A375 (cell line): Measurements from ENCODE around the gene ZFYVE1. TPM values are rescaled to one million over a fixed set of nuclear protein-coding genes. Genes with fewer than 3 reads are reported as not detected.

Experiments
- small RNA-seq: library from RNA; depleted of rRNA; stranded (forward); fragments of <200 nt; gene quantifications from one replicate; pipeline ENCODE3, GENCODE V24; 2014
- total RNA-seq: library from RNA; depleted of rRNA; stranded (reverse); fragments of >200 nt; shearing (Covaris generic); gene quantifications from 2 replicates; pipeline ENCODE4 v1.2.3, GENCODE V29; 2014; rRNA removed

Gene ZFYVE1, protein sequence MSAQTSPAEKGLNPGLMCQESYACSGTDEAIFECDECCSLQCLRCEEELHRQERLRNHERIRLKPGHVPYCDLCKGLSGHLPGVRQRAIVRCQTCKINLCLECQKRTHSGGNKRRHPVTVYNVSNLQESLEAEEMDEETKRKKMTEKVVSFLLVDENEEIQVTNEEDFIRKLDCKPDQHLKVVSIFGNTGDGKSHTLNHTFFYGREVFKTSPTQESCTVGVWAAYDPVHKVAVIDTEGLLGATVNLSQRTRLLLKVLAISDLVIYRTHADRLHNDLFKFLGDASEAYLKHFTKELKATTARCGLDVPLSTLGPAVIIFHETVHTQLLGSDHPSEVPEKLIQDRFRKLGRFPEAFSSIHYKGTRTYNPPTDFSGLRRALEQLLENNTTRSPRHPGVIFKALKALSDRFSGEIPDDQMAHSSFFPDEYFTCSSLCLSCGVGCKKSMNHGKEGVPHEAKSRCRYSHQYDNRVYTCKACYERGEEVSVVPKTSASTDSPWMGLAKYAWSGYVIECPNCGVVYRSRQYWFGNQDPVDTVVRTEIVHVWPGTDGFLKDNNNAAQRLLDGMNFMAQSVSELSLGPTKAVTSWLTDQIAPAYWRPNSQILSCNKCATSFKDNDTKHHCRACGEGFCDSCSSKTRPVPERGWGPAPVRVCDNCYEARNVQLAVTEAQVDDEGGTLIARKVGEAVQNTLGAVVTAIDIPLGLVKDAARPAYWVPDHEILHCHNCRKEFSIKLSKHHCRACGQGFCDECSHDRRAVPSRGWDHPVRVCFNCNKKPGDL
- 3.9 and 4.5 TPM in 2 replicates for total RNA-seq

DNA sequence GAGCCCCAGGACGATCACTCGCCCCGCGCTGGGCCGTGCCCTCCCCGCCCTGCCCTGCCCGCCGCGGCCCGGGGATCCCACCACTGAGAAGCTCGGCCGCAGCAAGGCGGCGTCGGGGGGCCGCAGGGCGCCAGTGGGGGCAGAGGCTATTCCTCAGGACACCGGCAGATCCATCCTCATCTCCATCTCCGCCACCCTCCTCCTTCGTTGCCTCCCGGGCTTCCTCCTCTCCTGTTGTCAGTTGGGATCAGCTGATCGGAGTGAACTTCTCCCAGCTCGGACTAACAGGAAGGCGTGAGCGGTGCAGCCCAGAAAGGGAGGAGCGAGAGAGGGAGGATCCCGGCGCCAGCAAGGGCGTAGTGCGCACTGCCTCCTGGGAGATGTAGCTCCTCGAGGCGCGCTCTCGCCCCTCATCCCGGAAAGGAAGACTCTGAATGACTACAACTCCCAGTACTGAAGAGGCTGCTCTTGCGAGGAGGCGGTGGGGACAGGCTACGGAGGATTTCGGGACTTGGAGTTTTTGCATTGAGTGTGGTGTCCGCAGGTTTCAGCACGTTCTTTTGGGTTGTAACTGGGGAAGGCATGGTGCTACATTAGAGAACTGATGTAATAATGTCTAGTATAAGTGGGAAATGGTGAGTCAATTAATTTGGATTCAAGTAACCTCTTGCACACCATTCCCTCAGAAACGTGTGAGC, at the start of gene ZFYVE1:
Gene ZFYVE1 (minus strand): TSS at position 262 of the 698 bp plus-strand sequence. CDS start 2,598 bp downstream, outside the sequence.

DNA sequence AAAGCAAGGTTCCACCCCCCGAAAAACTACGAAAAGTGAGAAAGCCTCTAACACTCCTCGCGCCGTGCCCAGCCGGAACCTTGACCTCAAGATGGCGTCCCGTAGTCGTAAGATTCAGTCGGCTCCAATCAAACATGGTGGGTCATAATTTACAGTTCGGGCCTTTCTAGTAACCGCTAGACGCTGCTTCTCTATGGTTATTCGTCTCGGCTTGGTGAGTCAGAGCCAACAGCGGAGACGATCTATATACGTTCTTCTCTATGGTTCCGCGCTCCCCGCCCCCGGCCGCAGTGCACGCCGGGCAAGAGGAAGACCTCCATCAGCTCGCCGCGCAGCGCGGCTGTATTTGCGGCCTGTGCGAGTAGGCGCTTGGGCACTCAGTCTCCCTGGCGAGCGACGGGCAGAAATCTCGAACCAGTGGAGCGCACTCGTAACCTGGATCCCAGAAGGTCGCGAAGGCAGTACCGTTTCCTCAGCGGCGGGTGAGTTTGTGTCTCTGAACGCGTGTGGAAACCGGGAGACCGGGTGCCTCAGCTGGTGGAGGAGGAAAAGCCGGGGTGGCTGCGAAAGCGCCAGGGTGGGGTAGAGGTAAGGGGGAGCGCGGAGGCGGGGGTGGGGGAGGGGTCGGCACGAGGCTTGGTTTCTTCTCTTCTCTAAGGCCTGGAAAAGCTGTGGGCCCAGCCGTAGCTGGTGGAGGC, 31.5 kb upstream of the ZFYVE1 start, which contains the start of gene RBM25:
Gene RBM25 (plus strand): TSS at position 311 of the 698 bp plus-strand sequence. CDS start 13,108 bp downstream, outside the sequence.

DNA sequence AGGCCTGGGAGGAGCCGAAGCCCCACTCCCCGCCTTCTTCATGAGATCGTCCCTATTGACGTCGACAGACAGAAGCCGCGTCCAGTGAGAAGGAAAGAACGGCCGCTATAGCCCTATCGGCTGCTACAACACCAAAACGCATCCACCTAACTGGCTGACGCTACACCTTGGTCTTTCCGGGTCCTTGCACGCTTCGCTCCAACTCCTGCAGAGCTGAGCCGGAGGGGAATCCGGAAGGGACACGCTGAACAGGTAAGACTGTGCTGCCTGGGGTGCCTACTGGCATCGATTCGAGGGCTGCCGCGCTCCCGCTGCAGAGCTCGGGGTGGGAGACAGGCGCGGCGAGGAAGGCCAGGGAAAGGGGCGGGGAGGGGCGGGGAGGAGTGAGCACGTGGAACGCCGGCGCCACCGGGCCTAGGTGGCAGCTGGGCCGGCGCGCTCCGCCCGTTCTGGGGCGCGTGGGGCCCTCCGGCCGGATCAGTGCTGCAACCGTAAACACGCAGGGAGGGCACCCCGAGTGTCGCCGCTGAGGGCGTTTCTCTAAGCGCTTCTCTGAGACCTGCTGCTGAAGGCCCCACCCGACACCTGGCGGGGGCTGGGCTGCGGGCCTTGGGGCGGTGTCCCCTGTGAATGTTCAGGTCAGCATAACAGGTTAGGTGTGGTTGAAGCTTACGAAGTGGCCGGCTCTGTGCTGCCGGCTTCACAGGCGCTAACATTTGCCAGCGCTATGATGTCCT, 100.4 kb downstream of the ZFYVE1 start, which contains the start of gene DCAF4:
Gene DCAF4 (plus strand): TSS at position 173 of the 737 bp plus-strand sequence. CDS start 11,515 bp downstream, outside the sequence.

Small RNA genes lying within 50 kb of the gene (small RNA-seq; reads per million reads assigned to genes)
- not detected for gene RN7SL586P

Other genes starting within 250 kb of the ZFYVE1 start
- gene DPF3, start 133.0 kb downstream of the ZFYVE1 start, total RNA-seq: 0.60 and 1.6 TPM in 2 replicates
- gene DCAF4, start 100.6 kb downstream of the ZFYVE1 start, total RNA-seq: 15.9 and 20.6 TPM in 2 replicates
- 35.5 and 41.7 TPM in 2 replicates for gene RBM25, start 31.4 kb upstream of the ZFYVE1 start, total RNA-seq
- 18.7 and 21.1 TPM in 2 replicates for gene PSEN1, start 109.4 kb upstream of the ZFYVE1 start, total RNA-seq
- 4.2 and 4.4 TPM in 2 replicates for gene PAPLN, start 210.4 kb upstream of the ZFYVE1 start, total RNA-seq